GM19025 (cell line): ENCODE data around the gene ADRB2.

ENCODE experiments used
- ATAC-seq: cut with Tn5 transposase; IDR thresholded peaks from one replicate; pipeline ENCODE4 v1.9.1; 2021; ENCODE audit warnings: mild to moderate bottlenecking, low read depth, moderate library complexity; ENCODE audit not compliant: unreplicated experiment

The ADRB2 gene

GRCh38 chr5:148804393-148804792 is 22.0 kb upstream of the ADRB2 start:
- ATAC-seq = no peak

- no peak for ATAC-seq
These were observed 20.8 kb upstream of the ADRB2 start for GRCh38 chr5:148805326-148806290.

GRCh38 chr5:148806520-148806931 is 19.9 kb upstream of the ADRB2 start:
- ATAC-seq = no peak

- ATAC-seq = no peak
These were observed 18.6 kb upstream of the ADRB2 start for GRCh38 chr5:148807851-148808250.

GRCh38 chr5:148808864-148809642 is 17.4 kb upstream of the ADRB2 start:
- ATAC-seq = peak; percentile 67

GRCh38 chr5:148809781-148810524 is 16.5 kb upstream of the ADRB2 start:
- ATAC-seq = no peak

- ATAC-seq = no peak
These were observed 15.6 kb upstream of the ADRB2 start for GRCh38 chr5:148810823-148811222.

GRCh38 chr5:148811756-148812155 is 14.7 kb upstream of the ADRB2 start:
- no peak for ATAC-seq

GRCh38 chr5:148815086-148815485 is 11.3 kb upstream of the ADRB2 start:
- ATAC-seq = no peak

- ATAC-seq = no peak
These were observed 10.8 kb upstream of the ADRB2 start for GRCh38 chr5:148815578-148815977.

GRCh38 chr5:148816357-148816756 is 10.1 kb upstream of the ADRB2 start:
- no peak for ATAC-seq

- ATAC-seq = no peak
These were observed 9.6 kb upstream of the ADRB2 start for GRCh38 chr5:148816782-148817181.

GRCh38 chr5:148817606-148818005 is 8.8 kb upstream of the ADRB2 start:
- ATAC-seq = no peak

- no peak for ATAC-seq
These were observed 5.7 kb upstream of the ADRB2 start for GRCh38 chr5:148820461-148821395.

- ATAC-seq = no peak
These were observed 2.5 kb upstream of the ADRB2 start for GRCh38 chr5:148823871-148824270.

GRCh38 chr5:148825716-148826052 is 727 bp upstream of the ADRB2 start:
- peak; percentile 1 for ATAC-seq

GRCh38 chr5:148826739-148827070 is 294 bp downstream of the ADRB2 start:
- peak; percentile 17 for ATAC-seq

GRCh38 chr5:148827723-148828122 is 1.3 kb downstream of the ADRB2 start:
- ATAC-seq = no peak

GRCh38 chr5:148828511-148829247 is 2.3 kb downstream of the ADRB2 start:
- ATAC-seq = no peak
